K562 (cell line): ENCODE measurements around the gene ERFL.

Experiments
- CREBBP ChIP-seq: IDR thresholded peaks from one replicate; pipeline ENCODE4 v1.6.1; 2012; ENCODE audit warnings: low read depth, mild to moderate bottlenecking, control low read depth, inconsistent platforms, low read length
- MAFF ChIP-seq: IDR thresholded peaks from 2 replicates; pipeline ENCODE4 v1.6.1; 2012; ENCODE audit warnings: low read length, improper control_type of control experiment
- MAFK ChIP-seq: IDR thresholded peaks from 2 replicates; pipeline ENCODE4 v1.6.1; 2011; ENCODE audit warnings: low read length, improper control_type of control experiment

GRCh38 chr19:41909706-41910105, 18.5 kb downstream of the ERFL start:
- TF ChIP-seq CREBBP: no peak
- TF ChIP-seq MAFK: no peak
- TF ChIP-seq MAFF: no peak
